ENCODE results near the gene LENEP. TPM values are rescaled to one million over a fixed set of nuclear protein-coding genes. Genes with fewer than 3 reads are reported as not detected.

Gene LENEP
- total RNA-seq, 4 donors from 2014 or later = not detected

- Histone ChIP-seq H3K4me3 (replicated peaks in 1 of 3) (no peak overlapping the region), H3K36me3 (peaks cover 0 to 11% of the 10 kb centered on the region in 2 donors), H3K27me3 (no peaks in the 10 kb centered on the region), H3K9me3 (no peaks in the 10 kb centered on the region), H3K27ac (peak overlapping the region in 1 of 3 donors; percentile 23), H3K4me1 (peaks cover 47 to 54% of the 10 kb centered on the region in 2 donors)
- TF ChIP-seq CTCF (IDR thresholded peaks at IDR 0.05) (no peak), POLR2A (IDR thresholded peaks at IDR 0.05) (no peak)
- 22 to 58% methylated on average over 2 of the region's 2 CpGs for WGBS, 2 donors
- intact Hi-C loops (cut with DNase I) = no loop called here
- DNase-seq = peak; percentile 43 to 63
Measured at GRCh38 chr1:154953611-154954038, 39.8 kb upstream of the LENEP start.

- no peaks in the 10 kb centered on the region for H3K27me3 ChIP-seq
- H3K27ac ChIP-seq = peak overlapping the region in 1 of 3 donors; percentile 23
- H3K9me3 ChIP-seq = no peaks in the 10 kb centered on the region
- peaks cover 53 to 60% of the 10 kb centered on the region in 2 donors for H3K4me1 ChIP-seq
- no peak for DNase-seq
- peaks cover 3 to 11% of the 10 kb centered on the region in 2 donors for H3K36me3 ChIP-seq
- TF ChIP-seq CTCF (IDR thresholded peaks at IDR 0.05) (no peak), POLR2A (IDR thresholded peaks at IDR 0.05) (no peak)
- WGBS, 2 donors = 71 to 72% methylated on average over 3 of the region's 3 CpGs
- intact Hi-C loops (cut with DNase I) = no loop called here
- no peak overlapping the region for H3K4me3 ChIP-seq (replicated peaks in 1 of 3)
Measured at GRCh38 chr1:154954541-154954940, 38.8 kb upstream of the LENEP start.

- intact Hi-C loops (cut with DNase I) = no loop called here
- H3K36me3 ChIP-seq = peaks cover 4 to 10% of the 10 kb centered on the region in 2 donors
- peak overlapping the region; percentile 41 to 83 (median 53) for H3K27ac ChIP-seq
- peak overlapping the region in 2 of 3 donors; percentile 5 to 45 for H3K4me3 ChIP-seq (replicated peaks in 1 of 3)
- DNase-seq = peak; percentile 60 to 61
- H3K4me1 ChIP-seq = peaks cover 53 to 61% of the 10 kb centered on the region in 2 donors
- WGBS, 2 donors = 20 to 31% methylated on average over 3 to 4 of the region's 4 CpGs
- H3K27me3 ChIP-seq = no peaks in the 10 kb centered on the region
- no peak for TF ChIP-seq POLR2A (IDR thresholded peaks at IDR 0.05)
- TF ChIP-seq CTCF (IDR thresholded peaks at IDR 0.05) = no peak
- H3K9me3 ChIP-seq = no peaks in the 10 kb centered on the region
Measured at GRCh38 chr1:154955039-154955717, 38.2 kb upstream of the LENEP start.

GRCh38 chr1:154955718-154956543, 37.5 kb upstream of the LENEP start, which contains the start of gene PBXIP1:
PBXIP1 (minus strand) TSS chr1:154956099; CDS start chr1:154953721, 2,378 bp downstream.
- intact Hi-C loops (cut with DNase I) = no loop called here
- H3K4me3 ChIP-seq (replicated peaks in 1 of 3) = peak within 1 kb of the TSS in 2 of 3 donors; percentile 5 to 45
- WGBS, 2 donors = 0% methylated on average over 18 of the region's 18 CpGs
- peak in 2 of 6 experiments; percentile 10 to 23 for TF ChIP-seq CTCF (IDR thresholded peaks at IDR 0.05)
- TF ChIP-seq POLR2A (IDR thresholded peaks at IDR 0.05) = peak; percentile 17 to 75
- peak; percentile 81 to 83 for DNase-seq
- H3K27ac ChIP-seq = peak within 1 kb of the TSS; percentile 41 to 83 (median 60)
- H3K4me1 ChIP-seq = peaks cover 60 to 68% of the 10 kb centered on the region in 2 donors
- H3K27me3 ChIP-seq = no peaks in the 10 kb centered on the region
- no peaks in the 10 kb centered on the region for H3K9me3 ChIP-seq
- peaks cover 3 to 4% of the 10 kb centered on the region in 2 donors for H3K36me3 ChIP-seq
